Right lobe of liver (tissue), 6 donors: ENCODE measurements around the gene CLIP2. TPM values are rescaled to one million over a fixed set of nuclear protein-coding genes. Genes with fewer than 3 reads are reported as not detected.

Source experiments
- ATAC-seq, 4 donors: fragments of 200-7000 bp; cut with Tn5 transposase; one replicate each; pipeline ENCODE4 v1.9.1; 2020; ENCODE audit warnings: mild to moderate bottlenecking in 4 of 4, moderate library complexity in 4 of 4
- DNase-seq, 3 donors: peaks; one replicate each; pipeline ENCODE4 v3.0.0-alpha.2; 2020
- H3K27ac ChIP-seq, 3 donors: fragments of 200-600 bp; one replicate each; pipeline ENCODE4 v1.8.0; 2022
- H3K27me3 ChIP-seq, 2 donors: fragments of 200-600 bp; one replicate each; pipeline ENCODE4 v1.8.0; 2022
- H3K36me3 ChIP-seq, 4 donors: fragments of 200-600 bp; sonication (generic) in 1 of 4; one replicate each; pipeline versions ENCODE4 v1.5.1 to v1.8.0; 2017 to 2022; ENCODE audit warnings: control low read depth in 1 of 4
- H3K4me1 ChIP-seq, 4 donors: fragments of 200-600 bp; sonication (generic) in 1 of 4; one replicate each; pipeline versions ENCODE4 v1.5.1 to v1.8.0; 2017 to 2022; ENCODE audit warnings: control low read depth in 1 of 4
- H3K4me3 ChIP-seq, 3 donors: fragments of 200-600 bp; one replicate each; pipeline ENCODE4 v1.8.0; 2022
- H3K9me3 ChIP-seq, 4 donors: fragments of 200-600 bp; sonication (generic) in 1 of 4; one replicate each; pipeline versions ENCODE4 v1.5.1 to v1.8.0; 2017 to 2022; ENCODE audit warnings: control low read depth in 1 of 4
- CTCF ChIP-seq, 4 donors: fragments of 200-600 bp in 3 of 4; fragments of 450-650 bp in 1 of 4; IDR thresholded peaks; one replicate each; pipeline versions ENCODE4 v1.5.1 to v1.8.0; 2016 to 2022; ENCODE audit warnings: antibody characterized with exemption in 4 of 4, mild to moderate bottlenecking in 2 of 4
- POLR2A ChIP-seq: fragments of 450-650 bp; IDR thresholded peaks from one replicate; pipeline ENCODE4 v1.6.1; 2017; ENCODE audit warnings: antibody characterized with exemption, mild to moderate bottlenecking
- WGBS: methylation state at CpG from one replicate; pipeline ENCODE4 v1.1.6; 2018; ENCODE audit warnings: low coverage, low lambda C conversion rate; ENCODE audit not compliant: insufficient coverage; ENCODE audit errors: missing lambda C conversion rate; 5-methylcytosine and 5-hydroxymethylcytosine counted together
- intact Hi-C, 2 donors: fragments of 100-400 bp; cut with DNase I; formaldehyde crosslinking; loops; one replicate each; pipeline versions ENCODE4 v1.11.2 to v1.14.1; 2022
- total RNA-seq, 6 experiments: library from RNA; depleted of rRNA in 2 of 6; stranded (reverse); fragments of >200 nt in 2 of 6; fragmentation: NEBNext Ultra II Directional in 3 of 6; extraction: Animal tissue kit (Norgen Biotek cat#: 25700) in 3 of 6; gene quantifications; one replicate each; pipeline versions ENCODE4 v1.1.0 to v1.2.4, GENCODE V29; 2016 to 2023
- donor health status: DM: no; HTN: yes; CAD: no.
- donor health status: DM: no; HTN: no; CAD: no.
- donor health status: DM: no; HTN: no; CAD: no.
- donor health status: DM: no; HTN: yes; CAD: no.
- donor health status: DM: no; HTN: yes; CAD: no.

The CLIP2 gene
- total RNA-seq, 6 experiments from 2014 or later: 2.8 to 6.8 (median 4.2) TPM

- TF ChIP-seq CTCF (IDR thresholded peaks at IDR 0.05): no peak
- TF ChIP-seq POLR2A: no peak
- DNase-seq (no peak), ATAC-seq (no peak)
- no peak overlapping the region for H3K27ac ChIP-seq
- WGBS: 48% methylated on average over 19 of the region's 20 CpGs
- H3K4me1 ChIP-seq: peaks cover 0 to 11% (median 4%) of the 10 kb centered on the region in 4 donors
- no peaks in the 10 kb centered on the region for H3K36me3 ChIP-seq
- no peaks in the 10 kb centered on the region for H3K27me3 ChIP-seq
- no peaks in the 10 kb centered on the region for H3K9me3 ChIP-seq
- intact Hi-C loops: no loop called here
- no peak overlapping the region for H3K4me3 ChIP-seq
These were observed 949 bp upstream of the CLIP2 start for GRCh38 chr7:74288034-74288881.

GRCh38 chr7:74289659-74290552 lies 699 bp downstream of the CLIP2 start:
- peak in 1 of 4 donors; percentile 3 for ATAC-seq
- Histone ChIP-seq H3K9me3 (no peaks in the 10 kb centered on the region), H3K4me1 (peaks cover 0 to 13% (median 6%) of the 10 kb centered on the region in 4 donors), H3K27ac (peak overlapping the region; percentile 26 to 77 (median 67)), H3K27me3 (no peaks in the 10 kb centered on the region), H3K36me3 (no peaks in the 10 kb centered on the region), H3K4me3 (peak overlapping the region; percentile 45 to 70 (median 62))
- peak in 1 of 3 donors; percentile 39 for DNase-seq
- intact Hi-C loops: no loop called here
- WGBS: 4% methylated on average over 13 of the region's 60 CpGs
- TF ChIP-seq CTCF (IDR thresholded peaks at IDR 0.05) (no peak), POLR2A (no peak)

- ATAC-seq: no peak
- Histone ChIP-seq H3K27me3 (no peaks in the 10 kb centered on the region), H3K4me3 (peak overlapping the region; percentile 45 to 70 (median 62)), H3K4me1 (peaks cover 0 to 13% (median 6%) of the 10 kb centered on the region in 4 donors), H3K9me3 (no peaks in the 10 kb centered on the region), H3K27ac (no peak overlapping the region), H3K36me3 (no peaks in the 10 kb centered on the region)
- TF ChIP-seq POLR2A (no peak), CTCF (IDR thresholded peaks at IDR 0.05) (no peak)
- 37% methylated on average over 4 of the region's 9 CpGs for WGBS
- DNase-seq: no peak
- intact Hi-C loops: no loop called here
These were observed 1.3 kb downstream of the CLIP2 start for GRCh38 chr7:74290553-74290950.

- intact Hi-C loops: no loop called here
- DNase-seq (no peak), ATAC-seq (no peak)
- Histone ChIP-seq H3K36me3 (no peaks in the 10 kb centered on the region), H3K9me3 (no peaks in the 10 kb centered on the region), H3K27ac (no peak overlapping the region), H3K4me3 (no peak overlapping the region), H3K27me3 (no peaks in the 10 kb centered on the region), H3K4me1 (peaks cover 0 to 13% (median 6%) of the 10 kb centered on the region in 4 donors)
- 64% methylated on average over 5 of the region's 10 CpGs for WGBS
- no peak for TF ChIP-seq POLR2A
- no peak for TF ChIP-seq CTCF (IDR thresholded peaks at IDR 0.05)
These were observed 1.8 kb downstream of the CLIP2 start for GRCh38 chr7:74290981-74291441.
